ENCODE data around the gene MTHFD1. TPM values are rescaled to one million over a fixed set of nuclear protein-coding genes. Genes with fewer than 3 reads are reported as not detected.
"Not testable (repeated sequence)": the region's sequence is repeated elsewhere in the genome, so short reads cannot be mapped to it uniquely, and the experiment has no call there.

Gene MTHFD1
- total RNA-seq, 3 donors from 2014 or later (not counting 1 experiment from before 2014, with no cell fraction given), result 27.6 to 34.6 (median 28.0) TPM

DNA sequence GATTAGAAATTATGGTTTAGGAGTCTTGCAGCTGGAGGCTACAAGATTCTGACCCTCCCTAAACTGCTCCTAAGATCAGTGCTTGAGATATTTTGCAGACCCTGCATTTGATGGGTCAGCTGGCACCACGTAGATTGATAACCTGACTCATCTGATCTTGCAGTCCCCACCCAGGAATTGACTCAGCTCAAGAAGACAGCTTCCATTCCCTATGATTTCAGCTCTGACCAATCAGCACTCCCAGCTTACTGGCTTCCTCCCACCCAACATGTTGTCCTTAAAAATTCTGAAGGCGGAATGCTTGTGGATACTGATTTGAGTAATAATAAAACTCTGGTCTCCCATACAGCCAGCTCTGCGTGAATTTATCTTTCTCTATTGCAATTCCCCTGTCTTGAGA lies 23.2 kb upstream of the MTHFD1 start:
- no peak for DNase-seq
- WGBS (ENCODE audit: insufficient coverage), result 93% methylated on average over 3 of the region's 3 CpGs
- Histone ChIP-seq H3K4me3 (ENCODE audit: low read length) (no peak overlapping the region), H3K27ac (ENCODE audit: low read length) (no peak overlapping the region), H3K9me3 (ENCODE audit: control insufficient read depth, insufficient read depth, low read length) (no peaks in the 10 kb centered on the region), H3K36me3 (ENCODE audit: control insufficient read depth, insufficient read depth, low read length) (no peaks in the 10 kb centered on the region), H3K27me3 (ENCODE audit: control insufficient read depth, insufficient read depth, low read length) (no peaks in the 10 kb centered on the region), H3K4me1 (ENCODE audit: control insufficient read depth, insufficient read depth, low read length) (no peaks in the 10 kb centered on the region)
- Mint-ChIP-seq H3K4me3 (no peak overlapping the region), H3K4me1 (no peaks in the 10 kb centered on the region), H3K9me3 (no peaks in the 10 kb centered on the region), H3K36me3 (no peaks in the 10 kb centered on the region), H3K27ac (no peak overlapping the region), H3K27me3 (ENCODE audit: low read depth in 2 of 2) (no peaks in the 10 kb centered on the region)
- TF ChIP-seq, protein P1, sequence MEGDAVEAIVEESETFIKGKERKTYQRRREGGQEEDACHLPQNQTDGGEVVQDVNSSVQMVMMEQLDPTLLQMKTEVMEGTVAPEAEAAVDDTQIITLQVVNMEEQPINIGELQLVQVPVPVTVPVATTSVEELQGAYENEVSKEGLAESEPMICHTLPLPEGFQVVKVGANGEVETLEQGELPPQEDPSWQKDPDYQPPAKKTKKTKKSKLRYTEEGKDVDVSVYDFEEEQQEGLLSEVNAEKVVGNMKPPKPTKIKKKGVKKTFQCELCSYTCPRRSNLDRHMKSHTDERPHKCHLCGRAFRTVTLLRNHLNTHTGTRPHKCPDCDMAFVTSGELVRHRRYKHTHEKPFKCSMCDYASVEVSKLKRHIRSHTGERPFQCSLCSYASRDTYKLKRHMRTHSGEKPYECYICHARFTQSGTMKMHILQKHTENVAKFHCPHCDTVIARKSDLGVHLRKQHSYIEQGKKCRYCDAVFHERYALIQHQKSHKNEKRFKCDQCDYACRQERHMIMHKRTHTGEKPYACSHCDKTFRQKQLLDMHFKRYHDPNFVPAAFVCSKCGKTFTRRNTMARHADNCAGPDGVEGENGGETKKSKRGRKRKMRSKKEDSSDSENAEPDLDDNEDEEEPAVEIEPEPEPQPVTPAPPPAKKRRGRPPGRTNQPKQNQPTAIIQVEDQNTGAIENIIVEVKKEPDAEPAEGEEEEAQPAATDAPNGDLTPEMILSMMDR (IDR thresholded peaks at IDR 0.05), result no peak
- no peak for ATAC-seq
- intact Hi-C loops (cut with micrococcal nuclease), result no loop called here

DNA sequence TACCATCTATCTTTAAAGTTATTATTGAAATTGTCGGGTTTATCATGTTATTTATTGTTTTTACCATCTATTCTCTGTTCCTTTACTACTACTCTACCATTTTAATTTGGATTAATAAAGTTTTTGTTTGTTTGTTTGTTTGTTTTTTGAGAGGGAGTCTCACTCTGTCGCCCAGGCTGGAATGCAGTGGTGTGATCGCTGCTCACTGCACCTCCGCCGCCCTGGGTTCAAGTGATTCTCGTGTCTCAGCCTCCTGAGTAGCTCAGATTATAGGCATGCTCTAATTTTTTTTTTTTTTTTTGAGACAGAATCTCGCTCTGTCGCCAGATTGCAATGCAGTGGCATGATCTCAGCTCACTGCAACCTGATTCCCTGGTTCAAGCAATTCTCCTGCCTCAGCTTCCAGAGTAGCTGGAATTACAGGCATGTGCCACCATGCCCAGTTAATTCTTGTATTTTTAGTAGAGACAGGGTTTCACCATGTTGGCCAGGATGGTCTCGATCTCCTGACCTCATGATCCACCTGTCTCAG lies 22.7 kb upstream of the MTHFD1 start:
- DNase-seq; H3K4me3 ChIP-seq (ENCODE audit: low read length); H3K27me3 Mint-ChIP-seq (ENCODE audit: low read depth in 2 of 2); H3K27ac ChIP-seq (ENCODE audit: low read length); ATAC-seq; H3K36me3 Mint-ChIP-seq; H3K4me1 ChIP-seq (ENCODE audit: control insufficient read depth, insufficient read depth, low read length); H3K9me3 ChIP-seq (ENCODE audit: control insufficient read depth, insufficient read depth, low read length); H3K36me3 ChIP-seq (ENCODE audit: control insufficient read depth, insufficient read depth, low read length); H3K4me1 Mint-ChIP-seq; H3K4me3 Mint-ChIP-seq; H3K27me3 ChIP-seq (ENCODE audit: control insufficient read depth, insufficient read depth, low read length); H3K27ac Mint-ChIP-seq; H3K9me3 Mint-ChIP-seq; intact Hi-C loops (cut with micrococcal nuclease): not testable (repeated sequence)
- WGBS (ENCODE audit: insufficient coverage), result 98% methylated on average over 7 of the region's 9 CpGs

DNA sequence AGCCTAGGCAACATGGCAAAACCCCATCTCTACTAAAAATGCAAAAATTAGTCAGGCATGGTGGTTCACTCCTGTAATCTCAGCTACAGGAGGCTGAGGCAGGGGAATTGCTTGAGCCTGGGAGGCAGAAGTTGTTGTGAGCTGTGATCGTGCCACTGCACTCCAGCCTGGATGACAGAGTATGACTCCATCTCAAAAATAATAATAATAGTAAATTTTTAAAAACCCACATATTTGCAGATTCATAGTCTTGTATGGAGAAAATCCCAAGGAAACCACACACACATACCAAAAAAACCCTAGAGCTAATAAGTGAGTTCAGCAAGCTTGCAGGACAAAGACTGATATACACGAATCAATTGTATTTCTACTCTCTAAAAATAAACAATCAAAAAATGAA lies 19.0 kb upstream of the MTHFD1 start:
- ATAC-seq, result no peak

DNA sequence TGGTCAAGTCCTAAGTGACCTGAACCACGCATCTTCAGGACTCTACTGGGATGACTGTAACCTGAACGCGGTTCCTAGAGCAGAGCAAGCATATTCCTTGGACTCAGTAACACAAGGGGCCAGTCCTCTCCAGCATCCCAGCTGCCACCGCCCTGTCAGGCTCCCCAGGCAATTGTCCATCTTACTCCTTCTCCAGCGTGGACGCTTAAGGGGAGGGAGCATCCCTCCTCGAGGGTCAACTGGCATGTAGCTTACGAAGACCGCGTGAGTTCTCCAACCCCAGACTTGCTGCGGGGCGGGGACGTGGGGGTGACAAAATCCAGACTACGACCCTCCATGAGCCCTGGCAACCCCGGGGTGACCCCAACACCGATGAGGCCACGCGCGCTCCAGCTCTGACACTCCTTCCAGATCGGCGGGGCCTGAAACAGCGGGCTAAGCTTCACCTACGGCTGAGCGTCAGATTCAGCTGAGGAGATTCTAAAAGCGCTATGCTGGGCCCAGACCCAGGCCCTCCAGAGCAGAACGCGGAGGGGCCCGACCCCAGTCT lies 846 bp upstream of the MTHFD1 start:
- peak overlapping the region; percentile 87 for H3K4me3 ChIP-seq (ENCODE audit: low read length)
- no peaks in the 10 kb centered on the region for H3K27me3 ChIP-seq (ENCODE audit: control insufficient read depth, insufficient read depth, low read length)
- TF ChIP-seq, protein P1 (IDR thresholded peaks at IDR 0.05), result no peak
- Mint-ChIP-seq H3K4me1 (peaks cover 20 to 28% of the 10 kb centered on the region in 2 donors), H3K4me3 (peak overlapping the region; percentile 99), H3K27me3 (ENCODE audit: low read depth in 2 of 2) (no peaks in the 10 kb centered on the region), H3K27ac (peak overlapping the region; percentile 90 to 97), H3K9me3 (no peaks in the 10 kb centered on the region), H3K36me3 (no peaks in the 10 kb centered on the region)
- DNase-seq (peak in 1 of 2 donors; percentile 16), ATAC-seq (peak in 2 of 3 donors; percentile 31 to 37)
- peaks cover 2% of the 10 kb centered on the region for H3K36me3 ChIP-seq (ENCODE audit: control insufficient read depth, insufficient read depth, low read length)
- H3K9me3 ChIP-seq (ENCODE audit: control insufficient read depth, insufficient read depth, low read length), result no peaks in the 10 kb centered on the region
- peaks cover 22% of the 10 kb centered on the region for H3K4me1 ChIP-seq (ENCODE audit: control insufficient read depth, insufficient read depth, low read length)
- intact Hi-C loops (cut with micrococcal nuclease), result loop anchor here (5.0 kb wide), 3 partner anchors 60 to 115 kb away; partner anchors contain the start of genes AKAP5, ZBTB1 and ZBTB25
- H3K27ac ChIP-seq (ENCODE audit: low read length), result peak overlapping the region; percentile 63
- 5% methylated on average over 28 of the region's 28 CpGs for WGBS (ENCODE audit: insufficient coverage)

More for the DNA sequence above, 19.0 kb upstream of the MTHFD1 start:
- intact Hi-C loops (cut with micrococcal nuclease), result no loop called here
- Histone ChIP-seq H3K36me3 (ENCODE audit: control insufficient read depth, insufficient read depth, low read length) (no peaks in the 10 kb centered on the region), H3K9me3 (ENCODE audit: control insufficient read depth, insufficient read depth, low read length) (no peaks in the 10 kb centered on the region), H3K4me1 (ENCODE audit: control insufficient read depth, insufficient read depth, low read length) (no peaks in the 10 kb centered on the region), H3K4me3 (ENCODE audit: low read length) (no peak overlapping the region), H3K27ac (ENCODE audit: low read length) (no peak overlapping the region), H3K27me3 (ENCODE audit: control insufficient read depth, insufficient read depth, low read length) (no peaks in the 10 kb centered on the region)
- H3K27ac Mint-ChIP-seq, result no peak overlapping the region
- H3K9me3 Mint-ChIP-seq, result no peaks in the 10 kb centered on the region
- H3K4me1 Mint-ChIP-seq, result no peaks in the 10 kb centered on the region
- WGBS (ENCODE audit: insufficient coverage), result no CpG with 5 or more reads among the region's 2 CpGs
- H3K36me3 Mint-ChIP-seq, result no peaks in the 10 kb centered on the region
- no peaks in the 10 kb centered on the region for H3K27me3 Mint-ChIP-seq (ENCODE audit: low read depth in 2 of 2)
- no peak for DNase-seq
- H3K4me3 Mint-ChIP-seq, result no peak overlapping the region
- TF ChIP-seq, protein P1 (IDR thresholded peaks at IDR 0.05), result no peak

Data from natural killer cell (primary cell).